ENCODE results near the gene UIMC1. TPM values are rescaled to one million over a fixed set of nuclear protein-coding genes. Genes with fewer than 3 reads are reported as not detected.

Gene UIMC1
- total RNA-seq, 1 experiment from 2014 or later = 53.0 TPM

- H4K5ac ChIP-seq (ENCODE audit: insufficient read length, low read depth, low read length) = no peak overlapping the region
- peaks cover 5% of the 10 kb centered on the region for H3K23me2 ChIP-seq (ENCODE audit: insufficient read length, low read depth, low read length, poor library complexity, severe bottlenecking)
- no peak overlapping the region for H2BK5ac ChIP-seq (ENCODE audit: insufficient read length, low read length)
- H3K36me3 Mint-ChIP-seq (ENCODE audit: insufficient read depth in 1 of 3, low read depth in 3 of 3) = peaks cover 0 to 2% (median 0%) of the 10 kb centered on the region in 3 experiments; a peak in 2 of 7 replicates
- no peak overlapping the region for H4K8ac ChIP-seq (replicated peaks; ENCODE audit: insufficient read length, low read depth, low read length)
- no peaks in the 10 kb centered on the region; the same call in 1 of the 2 replicates for H3K27me3 Mint-ChIP-seq (ENCODE audit: low read depth)
- H3K79me2 ChIP-seq (ENCODE audit: insufficient read depth, low read length) = peaks cover 18% of the 10 kb centered on the region
- peaks cover 18 to 19% of the 10 kb centered on the region in 2 experiments for H3K4me1 Mint-ChIP-seq
- no peak overlapping the region for H2BK15ac ChIP-seq (ENCODE audit: low read depth, low read length)
- H3K9me3 Mint-ChIP-seq = no peaks in the 10 kb centered on the region; a peak in 1 of 5 replicates
- H4K91ac ChIP-seq (ENCODE audit: insufficient read length, low read depth, low read length) = no peak overlapping the region
- H3K9me3 ChIP-seq (ENCODE audit: control insufficient read depth, low read depth, low read length) = no peaks in the 10 kb centered on the region
- H3K14ac ChIP-seq (ENCODE audit: insufficient read depth, low read length) = no peak overlapping the region
- no peak overlapping the region for H3K27ac Mint-ChIP-seq
- no peak overlapping the region for H3K4me2 ChIP-seq (ENCODE audit: insufficient read depth, insufficient read length, low read length)
- H3K23ac ChIP-seq (ENCODE audit: insufficient read length, low read depth, low read length) = no peak overlapping the region
- H3K79me1 ChIP-seq (ENCODE audit: insufficient read depth, low read depth, low read length, poor library complexity, severe bottlenecking) = peaks cover 11% of the 10 kb centered on the region
- H2BK20ac ChIP-seq (ENCODE audit: low read depth, low read length, poor library complexity, severe bottlenecking) = no peak overlapping the region
- no peak for DNase-seq
- H3K4ac ChIP-seq (ENCODE audit: low read depth, low read length) = no peak overlapping the region
- no peak overlapping the region for H2AK5ac ChIP-seq (ENCODE audit: insufficient read length, low read length)
- H2AFZ ChIP-seq (ENCODE audit: low read length) = no peak overlapping the region
- no peak overlapping the region for H3K18ac ChIP-seq (ENCODE audit: insufficient read length, low read depth, low read length)
- no peaks in the 10 kb centered on the region for H3K4me1 ChIP-seq (ENCODE audit: insufficient read depth, low read length)
- no peak overlapping the region for H2BK120ac ChIP-seq (ENCODE audit: low read depth, low read length, poor library complexity, severe bottlenecking)
- no peak overlapping the region for H3K27ac ChIP-seq (ENCODE audit: insufficient read length, low read depth, low read length)
- no peak for TF ChIP-seq CTCF (conservative IDR thresholded peaks at IDR 0.05)
- no peaks in the 10 kb centered on the region for H3K27me3 ChIP-seq (ENCODE audit: insufficient read depth, low read length)
- no peaks in the 10 kb centered on the region for H4K20me1 ChIP-seq (ENCODE audit: control insufficient read depth, insufficient read depth, insufficient read length)
- no CpG with 5 or more reads among the region's 2 CpGs for WGBS (ENCODE audit: extremely low coverage, insufficient read length, low lambda C conversion rate)
- H3K9ac ChIP-seq (ENCODE audit: extremely low read depth, insufficient read length, low read length) = no peak overlapping the region
- H3K56ac ChIP-seq (ENCODE audit: insufficient read length, low read depth, low read length) = no peak overlapping the region
- no peak overlapping the region for H3T11ph ChIP-seq (ENCODE audit: low read length)
- no peak overlapping the region for H2BK12ac ChIP-seq (ENCODE audit: insufficient read length, low read depth, low read length)
- H3K4me3 Mint-ChIP-seq = no peak overlapping the region
Observed at GRCh38 chr5:177008716-177009115, 2.1 kb upstream of the UIMC1 start.

Data from H9 (cell line).